ENCODE results near the gene THADA.

DNA sequence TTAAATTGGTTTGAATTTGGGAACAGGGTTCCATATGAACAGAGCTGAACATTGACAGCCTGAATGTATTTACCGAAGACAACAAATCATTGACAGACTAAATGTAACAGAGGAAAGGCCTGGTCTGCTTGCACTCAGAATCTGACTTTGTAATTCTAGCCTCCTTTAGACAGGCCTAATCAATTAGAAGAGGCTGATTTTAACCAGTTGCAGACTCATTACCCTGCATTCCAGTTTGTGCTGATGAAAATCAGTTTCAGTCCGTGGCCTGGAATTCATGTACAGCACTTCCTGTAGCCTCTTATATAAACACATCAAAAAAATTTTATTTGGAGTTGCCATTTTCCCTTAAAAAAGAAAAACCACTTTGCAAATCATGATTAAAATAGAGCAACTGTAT lies 276.3 kb downstream of the THADA start:
- TF ChIP-seq, protein P1, sequence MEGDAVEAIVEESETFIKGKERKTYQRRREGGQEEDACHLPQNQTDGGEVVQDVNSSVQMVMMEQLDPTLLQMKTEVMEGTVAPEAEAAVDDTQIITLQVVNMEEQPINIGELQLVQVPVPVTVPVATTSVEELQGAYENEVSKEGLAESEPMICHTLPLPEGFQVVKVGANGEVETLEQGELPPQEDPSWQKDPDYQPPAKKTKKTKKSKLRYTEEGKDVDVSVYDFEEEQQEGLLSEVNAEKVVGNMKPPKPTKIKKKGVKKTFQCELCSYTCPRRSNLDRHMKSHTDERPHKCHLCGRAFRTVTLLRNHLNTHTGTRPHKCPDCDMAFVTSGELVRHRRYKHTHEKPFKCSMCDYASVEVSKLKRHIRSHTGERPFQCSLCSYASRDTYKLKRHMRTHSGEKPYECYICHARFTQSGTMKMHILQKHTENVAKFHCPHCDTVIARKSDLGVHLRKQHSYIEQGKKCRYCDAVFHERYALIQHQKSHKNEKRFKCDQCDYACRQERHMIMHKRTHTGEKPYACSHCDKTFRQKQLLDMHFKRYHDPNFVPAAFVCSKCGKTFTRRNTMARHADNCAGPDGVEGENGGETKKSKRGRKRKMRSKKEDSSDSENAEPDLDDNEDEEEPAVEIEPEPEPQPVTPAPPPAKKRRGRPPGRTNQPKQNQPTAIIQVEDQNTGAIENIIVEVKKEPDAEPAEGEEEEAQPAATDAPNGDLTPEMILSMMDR (conservative IDR thresholded peaks at IDR 0.05 in 1 of 2, IDR thresholded peaks at IDR 0.05 in 1 of 2; ENCODE audit: low read depth in 1 of 2, low read length in 2 of 2) = no peak
- TF ChIP-seq EZH2 (IDR thresholded peaks at IDR 0.05; ENCODE audit: low read length, missing control alignments) = no peak
